Activated T-cell treated with anti-CD3 and anti-CD28 coated beads, Interleukin-2, amount 50 U/mL, for 48 hours (primary cell): ENCODE results near the gene CDK6.
"Not testable (repeated sequence)": the region's sequence is repeated elsewhere in the genome, so short reads cannot be mapped to it uniquely, and the experiment has no call there.

Experiments used
- DNase-seq, 2 experiments: peaks; one replicate each; pipeline ENCODE4 v3.0.0-alpha.2; 2020

The CDK6 gene

DNA sequence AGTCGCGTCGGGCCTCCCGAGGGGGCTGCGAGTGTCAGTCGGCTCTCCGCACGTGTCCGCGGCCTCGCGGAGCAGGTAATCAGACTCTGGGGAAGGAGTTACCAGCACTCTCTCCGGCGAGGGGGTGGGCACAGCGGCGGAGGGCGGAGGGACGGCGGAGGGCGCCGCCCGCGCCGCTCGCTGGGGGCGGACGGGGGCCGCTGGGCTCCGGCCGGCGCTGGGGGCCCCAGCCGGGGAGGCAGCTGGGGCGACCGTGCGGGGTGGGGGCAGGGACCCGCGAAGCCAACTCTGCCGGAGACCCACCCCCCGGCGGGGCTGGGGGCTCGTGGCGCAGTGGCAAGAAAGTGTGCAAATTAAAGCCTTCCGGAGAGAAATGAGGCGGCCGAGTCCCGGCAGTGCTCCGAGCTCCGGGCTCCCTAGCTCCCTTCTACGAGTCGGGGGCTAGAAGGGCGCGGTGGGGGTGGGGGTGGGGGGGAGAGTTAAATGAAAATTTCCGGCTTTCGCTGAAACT is at the start of gene CDK6:
TSS of gene CDK6 (minus strand) at position 85 of the 511 bp plus-strand sequence. CDS start 3,250 bp downstream, outside the sequence.
- DNase-seq: peak; percentile 78 to 82

DNA sequence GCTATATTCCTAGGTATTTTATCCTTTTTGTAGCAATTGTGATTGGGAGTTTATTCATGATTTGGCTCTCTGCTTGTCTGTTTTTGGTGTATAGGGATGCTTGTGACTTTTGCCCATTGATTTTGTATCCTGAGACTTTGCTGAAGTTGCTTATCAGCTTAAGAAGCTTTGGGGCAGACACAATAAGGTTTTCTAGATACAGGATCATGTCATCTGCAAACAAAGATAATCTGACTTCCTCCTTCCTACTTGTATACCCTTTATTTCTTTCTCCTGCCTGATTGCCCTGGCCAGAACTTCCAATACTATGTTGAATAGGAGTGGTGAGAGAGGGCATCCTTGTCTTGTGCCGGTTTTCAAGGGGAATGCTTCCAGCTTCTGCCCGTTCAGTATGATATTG is 49.7 kb upstream of the CDK6 start:
- not testable (repeated sequence) for DNase-seq

DNA sequence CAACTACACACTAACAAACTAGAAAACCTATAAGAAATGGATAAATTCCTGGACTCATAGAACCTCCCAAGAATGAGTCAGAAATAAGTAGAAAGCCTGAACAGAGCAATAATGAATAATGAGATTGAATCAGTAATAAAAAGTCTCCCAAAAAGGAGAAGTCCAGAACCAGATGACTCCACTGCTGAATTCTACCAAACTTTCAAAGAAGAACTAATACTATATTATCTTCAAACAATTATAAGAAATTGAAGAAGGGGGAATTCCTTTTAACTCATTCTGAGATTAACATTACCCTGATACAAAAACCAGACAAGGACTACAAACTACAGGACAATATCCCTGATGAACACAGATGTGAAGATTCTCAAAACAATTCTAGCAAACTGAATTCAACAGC is 47.8 kb upstream of the CDK6 start:
- no peak for DNase-seq

DNA sequence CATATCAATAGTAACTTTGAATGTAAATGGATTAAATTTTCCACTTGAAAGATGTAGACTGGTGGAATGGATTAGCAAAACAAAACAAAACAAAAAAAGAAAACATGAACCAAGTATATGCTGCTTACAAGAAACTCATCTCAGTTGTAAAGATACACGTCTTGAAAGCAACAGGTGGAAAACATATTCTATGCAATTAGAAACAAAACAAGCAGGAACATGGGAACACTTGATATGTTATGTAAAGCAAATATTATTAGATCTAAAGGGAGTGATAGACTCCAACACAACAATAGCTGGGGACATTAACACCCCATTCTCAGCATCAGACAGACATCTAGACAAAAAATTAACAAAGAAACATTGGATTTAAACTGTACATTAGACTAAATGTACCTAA is 46.4 kb upstream of the CDK6 start:
- no peak for DNase-seq

DNA sequence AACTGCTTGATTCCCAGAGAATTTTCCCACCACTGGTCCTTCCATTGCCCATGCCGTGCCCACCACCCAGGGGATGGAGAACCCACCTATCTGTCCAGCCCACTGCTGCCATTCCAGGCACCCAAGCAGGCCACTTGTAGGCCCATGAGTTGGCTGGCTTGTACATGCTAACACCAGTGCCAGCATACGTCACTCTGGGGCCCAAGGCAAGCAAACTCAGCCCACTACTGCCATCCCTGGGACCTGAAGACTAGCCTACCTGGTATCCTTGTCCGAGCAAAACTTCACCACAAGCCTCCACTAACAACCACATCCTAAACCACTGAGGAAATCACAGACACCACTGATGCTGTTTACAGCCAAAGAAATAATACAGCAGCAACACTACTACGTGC is 44.7 kb upstream of the CDK6 start:
- no peak for DNase-seq

DNA sequence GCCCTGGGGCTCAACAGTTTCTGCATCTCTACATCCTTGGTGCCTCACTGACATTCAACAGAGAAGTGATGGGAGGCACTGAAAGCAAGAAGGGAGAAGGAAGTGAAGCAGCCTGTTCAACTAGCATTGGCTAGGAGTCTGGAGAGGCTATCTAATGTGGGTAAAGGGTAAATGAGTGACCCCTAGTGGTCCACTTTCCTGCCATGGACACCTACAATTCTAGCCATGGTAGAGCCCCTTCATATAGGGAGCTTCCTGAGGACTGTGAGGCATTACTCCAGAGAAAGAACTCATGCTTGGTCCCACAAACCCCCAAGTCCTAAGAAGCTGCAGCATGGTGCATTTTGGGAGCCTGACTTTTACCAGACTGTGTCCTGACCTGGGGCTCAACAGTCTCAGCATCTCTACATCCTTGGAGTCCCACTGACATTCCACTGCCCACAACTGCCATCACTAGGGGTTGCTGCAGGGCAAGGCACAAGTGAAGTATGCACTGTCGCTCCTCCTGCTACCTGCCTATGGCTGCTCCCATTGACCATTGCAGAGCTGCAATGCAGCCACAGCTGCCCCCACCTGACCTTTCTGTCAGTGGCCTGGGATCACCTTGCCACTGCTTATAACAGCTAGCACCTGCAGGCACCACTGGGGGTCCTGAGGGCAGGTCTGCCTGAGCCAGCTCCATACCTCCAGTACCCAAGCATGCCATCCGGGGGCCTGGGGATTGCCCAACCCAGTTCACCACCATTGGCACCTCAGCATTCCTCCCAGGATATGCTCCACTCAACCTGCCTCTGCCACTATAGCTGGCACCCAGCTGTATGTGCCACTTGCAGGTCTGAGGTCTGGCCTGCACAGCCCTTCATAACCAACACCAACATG is 44.1 kb upstream of the CDK6 start:
- DNase-seq: peak; percentile 24 to 32

DNA sequence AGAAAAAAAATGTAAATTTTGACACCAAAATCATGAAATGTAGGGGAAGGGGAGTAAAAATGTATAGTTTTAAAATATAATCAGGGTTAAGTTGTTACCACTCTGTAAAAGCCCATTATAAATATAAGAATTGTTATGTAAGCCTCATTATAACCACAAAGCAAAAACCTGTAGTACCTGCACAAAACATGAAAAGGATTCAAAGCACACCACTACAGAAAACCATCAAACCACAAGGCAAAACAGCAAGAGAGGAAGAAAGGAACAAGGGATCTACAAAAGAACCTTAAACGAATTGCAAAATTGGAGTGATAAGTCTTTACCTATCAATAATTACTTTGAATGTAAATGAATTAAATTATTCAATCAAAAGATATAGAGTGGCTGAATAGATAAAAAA is 41.0 kb upstream of the CDK6 start:
- DNase-seq: no peak

DNA sequence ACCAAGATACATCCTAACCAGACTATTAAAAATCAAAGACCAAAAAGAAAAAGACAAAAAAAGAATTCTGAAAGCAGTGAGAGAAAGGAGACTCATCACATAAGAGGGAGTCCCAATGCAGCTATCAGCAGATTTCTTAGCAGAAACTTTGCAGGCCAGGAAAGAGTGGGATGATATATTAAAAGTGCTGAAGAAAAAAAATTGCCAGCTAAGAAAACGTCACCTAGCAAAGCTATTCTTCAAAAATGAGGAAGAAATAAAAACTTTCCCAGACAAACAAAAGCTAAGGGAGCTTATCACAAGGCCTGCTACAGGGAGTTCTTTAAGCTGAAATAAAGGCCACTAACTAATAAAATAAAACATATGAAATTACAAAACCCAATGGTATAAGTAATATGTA is 40.5 kb upstream of the CDK6 start:
- no peak for DNase-seq

DNA sequence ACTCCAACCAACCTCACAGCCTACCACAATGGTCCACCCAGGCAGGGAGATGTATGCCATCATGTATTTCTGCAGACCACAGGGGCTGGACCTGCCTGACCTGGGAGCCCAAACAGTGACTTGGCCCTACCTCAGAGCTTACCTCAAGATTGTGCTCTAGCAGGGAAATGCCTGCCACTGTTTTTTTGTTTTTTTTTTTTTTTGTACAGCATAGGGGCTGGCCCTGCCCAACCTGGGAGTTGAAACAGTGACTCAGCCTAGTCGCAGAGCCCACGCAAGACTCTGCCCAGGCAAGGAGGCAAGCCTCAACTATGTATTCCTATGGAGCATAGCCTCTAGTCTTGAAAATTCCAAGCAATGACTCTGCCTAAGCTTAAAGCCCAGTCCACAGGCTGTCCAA is 39.3 kb upstream of the CDK6 start:
- peak; percentile 27 to 33 for DNase-seq

DNA sequence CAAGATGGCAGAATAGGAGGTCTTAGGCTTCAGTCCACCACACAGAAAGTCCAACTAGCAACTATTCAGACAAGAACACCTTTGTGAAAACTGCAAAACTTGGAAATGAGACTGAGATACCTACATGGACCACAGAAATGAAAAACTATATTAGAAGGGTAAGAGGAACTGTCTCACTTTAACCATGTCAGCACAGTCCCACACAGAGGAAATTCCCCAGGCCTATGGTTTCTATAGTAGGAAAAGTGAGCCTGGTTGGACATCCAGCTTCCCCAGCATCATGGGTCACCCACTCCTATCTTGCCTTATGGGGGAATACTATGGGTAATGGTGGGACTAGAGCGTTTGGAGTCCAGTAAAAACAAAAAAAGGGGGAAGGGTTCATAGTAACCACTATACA is 38.8 kb upstream of the CDK6 start:
- no peak for DNase-seq

DNA sequence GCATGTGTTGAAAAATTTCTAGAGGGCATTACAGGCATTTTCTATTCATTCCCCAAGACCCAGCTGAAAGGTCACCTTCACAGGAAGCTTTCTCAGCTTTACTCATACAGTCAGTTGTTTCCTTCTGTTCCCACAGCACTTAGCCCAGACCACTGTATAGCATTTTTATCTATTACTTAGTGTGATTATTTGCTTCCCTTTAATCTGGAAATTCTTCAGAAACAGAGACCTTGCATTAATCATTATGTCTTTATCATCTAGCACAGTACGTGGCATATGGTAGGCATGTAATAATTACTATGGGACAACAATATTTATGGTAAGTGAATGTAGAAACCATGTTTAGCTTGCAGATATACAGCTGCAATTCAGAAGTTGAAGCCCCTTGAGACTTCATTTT is 38.2 kb upstream of the CDK6 start:
- no peak for DNase-seq

DNA sequence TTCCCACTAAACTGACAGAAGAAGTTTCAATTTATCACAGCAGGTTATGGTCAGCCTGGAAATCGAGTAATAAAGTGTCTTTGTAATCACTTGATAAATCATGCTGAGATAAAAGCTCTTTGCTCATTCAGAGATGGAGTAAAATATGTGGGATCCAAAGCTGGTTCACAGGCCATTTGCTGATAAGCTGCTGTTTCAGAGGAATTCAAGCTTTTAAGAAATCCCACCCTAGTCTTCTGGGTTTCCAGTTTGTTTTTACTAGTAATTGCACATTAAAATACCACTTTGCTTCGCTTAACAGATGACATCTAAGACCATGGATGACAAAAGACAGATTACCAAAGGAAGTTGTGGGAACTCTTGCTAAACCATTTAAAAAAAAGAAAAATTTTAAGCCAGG is 37.4 kb upstream of the CDK6 start:
- DNase-seq: no peak

DNA sequence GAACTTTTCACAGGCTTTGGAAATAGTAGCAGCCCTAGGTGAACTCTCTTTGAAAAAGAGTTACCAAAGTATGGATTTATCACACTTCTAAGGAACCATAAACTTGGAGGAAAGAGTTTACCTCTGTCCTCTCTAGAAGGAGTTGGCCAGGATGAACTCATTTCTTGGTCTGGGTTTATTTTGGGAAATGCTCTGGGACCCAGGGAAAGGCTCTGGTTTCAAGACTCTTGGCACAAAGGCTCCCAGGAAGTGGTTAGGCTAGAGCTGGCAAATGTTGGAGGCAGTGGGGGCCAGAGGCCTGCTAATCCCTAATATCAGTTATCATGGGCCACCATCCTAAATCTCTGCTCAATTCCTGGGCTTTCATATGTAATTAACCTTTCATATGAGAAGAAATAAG is 36.3 kb upstream of the CDK6 start:
- DNase-seq: no peak

DNA sequence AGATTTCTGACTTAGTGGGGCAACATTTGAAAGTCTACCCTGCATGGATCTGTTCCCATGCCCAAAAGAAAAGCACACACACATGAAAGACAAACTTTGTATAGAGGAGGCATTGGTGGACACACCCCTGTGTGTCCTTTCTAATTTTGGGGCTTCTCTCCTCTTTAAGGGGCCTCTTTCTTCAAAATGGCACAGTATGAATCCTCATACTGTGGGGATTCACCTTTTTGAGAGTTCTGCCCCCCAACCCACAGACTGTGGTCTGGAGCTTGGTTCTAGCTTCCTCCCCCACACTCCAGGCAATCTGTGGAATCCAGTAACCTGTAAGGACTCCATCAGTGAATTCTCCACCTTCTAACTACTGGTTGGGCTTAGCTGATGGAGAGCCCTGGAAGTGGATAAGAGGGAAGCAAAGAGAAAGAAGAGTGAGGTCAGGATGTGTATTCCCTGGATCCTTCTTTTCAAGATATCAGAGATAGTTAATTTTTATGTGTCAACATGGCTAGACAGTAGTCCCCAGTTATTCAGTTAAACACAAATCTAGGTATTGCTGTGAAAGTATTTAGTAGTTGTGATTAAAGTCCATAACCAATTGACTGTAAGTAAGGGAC is 32.4 kb upstream of the CDK6 start:
- no peak for DNase-seq

DNA sequence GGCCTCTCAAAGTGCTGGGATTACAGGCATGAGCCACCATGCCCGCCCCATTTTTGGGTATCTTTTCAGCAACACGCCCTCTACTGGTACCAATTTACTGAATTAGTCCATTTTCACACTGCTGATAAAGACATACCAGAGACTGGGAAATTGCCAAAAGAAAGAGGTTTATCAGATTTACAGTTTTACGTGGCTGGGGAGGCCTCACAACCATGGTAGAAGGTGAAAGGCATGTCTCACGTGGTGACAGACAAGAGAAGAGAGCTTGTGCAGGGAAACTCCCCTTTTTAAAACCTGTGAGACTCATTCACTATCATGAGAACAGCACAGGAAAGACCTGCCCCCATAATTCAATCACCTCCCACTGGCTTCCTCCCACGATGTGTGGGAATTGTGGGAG is 27.8 kb upstream of the CDK6 start:
- DNase-seq: peak in 1 of 2 experiments; percentile 25

DNA sequence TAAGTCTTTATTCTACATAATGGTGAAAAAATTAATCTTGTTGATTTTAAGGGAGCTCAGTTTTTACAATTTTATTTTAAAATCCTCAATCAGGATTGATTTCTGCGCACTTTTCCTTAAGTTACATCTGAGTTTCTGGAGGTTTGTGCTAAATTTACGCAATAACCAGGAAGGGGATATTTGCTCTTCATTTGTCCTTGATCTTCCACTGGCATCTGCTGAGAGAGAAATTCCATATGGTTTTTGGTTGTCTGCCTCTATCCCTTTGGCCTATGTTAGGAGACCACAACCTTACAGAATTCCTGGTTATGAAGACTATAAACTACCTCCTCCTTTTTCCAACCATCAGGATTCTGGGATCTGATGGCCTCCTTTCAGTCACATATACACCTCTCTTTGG is 20.1 kb upstream of the CDK6 start:
- DNase-seq: no peak

DNA sequence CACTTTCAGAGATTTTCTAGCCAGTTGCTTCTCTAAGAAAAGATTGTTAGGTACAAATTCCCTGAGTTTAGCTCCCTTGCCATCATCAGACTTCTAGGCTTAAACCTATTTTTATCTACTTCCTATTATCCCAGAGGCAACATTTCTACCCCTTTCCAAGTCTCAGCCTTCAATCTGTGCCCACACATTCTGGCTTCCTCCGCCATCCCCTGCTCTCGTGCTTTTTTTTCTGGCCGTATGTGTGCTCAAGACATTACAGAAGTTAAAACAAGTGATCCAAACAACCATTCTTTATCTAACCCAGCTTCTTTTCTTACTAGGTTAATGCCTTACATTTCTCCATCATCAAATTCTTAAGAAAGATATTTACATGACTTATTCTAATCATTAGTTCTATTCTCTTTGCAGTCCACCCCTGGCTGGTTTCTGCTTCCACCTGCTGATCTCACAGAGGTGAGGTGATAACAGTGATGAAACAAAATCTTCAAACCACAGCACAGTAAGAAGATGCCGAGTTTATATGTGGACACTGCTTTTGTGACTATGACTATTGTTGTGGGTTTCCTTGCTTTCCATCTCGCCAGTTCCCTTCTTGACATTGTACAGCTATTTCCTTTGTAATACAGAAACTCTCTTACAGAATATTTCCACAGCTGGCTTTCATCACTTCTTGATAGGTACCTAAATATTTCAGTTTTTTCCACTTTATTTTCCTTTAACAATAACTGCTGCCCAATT is 18.3 kb upstream of the CDK6 start:
- peak in 1 of 2 experiments; percentile 28 for DNase-seq

DNA sequence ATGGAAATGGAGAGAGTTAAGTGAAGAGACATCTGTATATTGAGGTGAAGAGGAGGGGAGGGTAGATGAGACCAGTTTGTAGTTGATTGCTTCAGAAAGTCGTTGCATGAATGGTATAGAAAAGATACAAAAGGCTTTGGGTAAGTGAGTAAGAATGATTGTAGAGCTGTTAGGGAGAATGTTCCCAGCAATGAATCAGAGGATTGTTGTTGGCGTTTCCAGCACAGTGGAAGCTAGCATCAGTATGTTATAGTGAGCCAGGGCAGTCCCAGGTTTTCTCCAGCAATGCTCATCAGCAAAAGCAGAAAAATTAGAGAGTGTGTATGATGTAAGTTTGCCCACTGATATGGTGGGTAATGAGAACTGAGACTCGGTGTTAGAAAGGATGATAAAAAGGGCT is 15.4 kb upstream of the CDK6 start:
- DNase-seq: no peak

DNA sequence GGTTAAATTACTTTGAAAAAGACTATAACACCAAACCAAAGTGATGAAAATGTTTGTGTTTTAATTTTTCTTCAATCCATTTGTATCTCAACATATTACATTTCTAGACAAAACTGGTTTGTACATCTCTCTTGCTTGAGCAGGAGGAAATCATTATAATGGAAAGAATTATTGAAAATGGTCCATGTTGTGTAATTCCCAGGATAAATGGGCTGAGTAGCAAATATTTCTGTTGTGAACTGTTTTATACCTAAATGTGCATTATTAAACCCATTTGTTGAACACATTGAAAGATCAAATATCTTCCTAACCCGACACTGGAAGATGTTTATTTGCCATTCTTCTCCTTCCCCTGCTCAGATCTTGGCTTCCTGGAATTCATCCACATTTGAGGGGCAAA is 14.1 kb upstream of the CDK6 start:
- DNase-seq: no peak

DNA sequence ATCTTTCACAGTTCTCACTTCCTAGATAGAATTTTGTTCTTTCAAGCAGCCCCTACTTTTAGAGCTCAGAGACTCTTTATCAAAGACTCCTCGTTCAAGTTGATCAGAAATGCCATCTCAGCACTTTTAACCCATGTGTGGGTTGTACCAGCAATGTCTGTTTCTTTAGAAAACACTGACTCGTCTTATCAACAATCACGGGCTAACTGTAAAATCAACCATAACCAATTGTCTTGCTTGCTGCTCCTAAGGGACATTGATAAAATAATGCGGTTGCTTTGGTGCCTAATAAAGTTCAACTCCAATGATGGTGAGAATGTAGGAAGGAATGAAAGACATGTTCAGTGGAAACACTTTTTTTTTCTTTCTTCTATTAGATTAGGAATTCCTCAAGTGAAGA is 12.9 kb upstream of the CDK6 start:
- DNase-seq: no peak

DNA sequence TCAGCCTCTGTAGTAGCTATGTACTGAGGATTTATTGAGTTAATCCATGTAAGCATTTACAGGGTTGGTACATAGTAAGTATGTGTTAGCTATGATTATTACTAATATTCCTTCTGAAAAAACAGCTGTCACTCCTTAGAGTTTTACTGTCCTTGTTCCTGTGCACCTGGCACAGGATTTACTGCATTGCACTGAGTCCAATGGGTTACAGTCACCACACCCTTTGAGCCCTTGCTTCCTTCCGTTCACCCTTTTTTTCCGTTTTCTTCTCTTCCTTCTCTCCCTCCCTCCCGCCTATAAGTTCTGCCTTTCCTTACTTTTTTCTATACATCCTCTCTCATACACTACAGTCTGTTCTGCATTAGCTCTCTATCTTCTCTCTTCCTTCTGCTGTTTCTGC is 12.5 kb upstream of the CDK6 start:
- no peak for DNase-seq

DNA sequence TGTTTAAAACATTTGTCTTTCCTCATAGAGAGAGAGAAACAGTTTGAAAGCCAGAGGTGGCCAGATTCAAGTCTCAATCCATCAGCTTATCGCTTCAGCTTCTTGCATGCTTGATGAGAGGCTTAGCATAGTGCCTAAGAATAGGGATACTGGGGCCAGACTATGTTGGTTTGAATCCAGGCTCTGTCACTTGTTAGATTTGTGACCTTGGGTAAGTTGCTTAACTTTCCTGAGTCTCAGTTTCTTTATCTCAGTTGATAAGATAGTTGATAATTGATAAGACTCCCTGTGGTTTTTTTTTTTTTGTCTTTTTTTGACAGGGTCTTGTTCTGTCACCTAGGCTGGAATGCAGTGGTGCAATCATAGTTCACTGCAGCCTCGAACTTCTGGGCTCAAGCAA is 12.1 kb upstream of the CDK6 start:
- no peak for DNase-seq

DNA sequence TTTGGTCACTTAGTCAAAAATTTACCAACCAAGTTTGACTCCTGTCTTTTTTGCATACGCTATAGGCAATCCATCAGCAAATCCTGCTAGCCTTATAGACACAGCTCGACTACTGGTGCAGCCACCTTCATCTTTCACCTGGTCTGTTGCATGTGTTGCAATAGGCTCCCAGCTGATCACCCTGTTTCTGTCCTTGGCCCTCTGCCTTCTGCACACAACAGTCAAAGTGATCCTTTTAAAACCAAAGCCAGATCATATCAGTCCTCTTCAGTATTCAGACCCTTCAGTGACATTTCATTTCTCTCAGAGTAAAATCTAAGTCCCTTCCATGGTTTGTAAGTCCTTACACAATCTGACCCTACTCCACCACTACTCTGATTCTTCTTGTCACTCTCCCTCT is 10.9 kb upstream of the CDK6 start:
- DNase-seq: no peak

DNA sequence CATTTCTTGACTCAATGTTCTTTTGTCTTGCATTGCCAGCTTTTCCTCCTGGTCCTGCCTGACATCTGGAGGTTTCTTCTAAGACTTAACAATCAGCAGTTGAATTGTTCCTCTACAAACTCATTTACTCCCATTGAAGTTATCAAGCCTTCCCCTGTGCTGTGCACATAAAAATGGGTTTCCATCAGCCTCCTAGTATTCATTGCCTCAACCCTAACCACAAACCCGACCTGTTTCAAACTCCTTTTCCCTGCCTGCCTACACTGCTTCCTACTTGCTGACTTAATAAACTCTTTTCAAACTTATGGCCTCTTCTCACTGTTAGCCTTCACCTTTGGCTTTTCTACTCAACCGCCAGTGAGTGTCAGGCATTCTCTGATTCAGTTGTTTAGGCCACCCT is 9.4 kb upstream of the CDK6 start:
- DNase-seq: no peak
